Osteoblast (primary cell): Measurements from ENCODE around the gene IGF1R. TPM values are rescaled to one million over a fixed set of nuclear protein-coding genes. Genes with fewer than 3 reads are reported as not detected.
A peak's percentile ranks its signal among the peaks of the same experiment; 100 is the strongest.

Experiments used
- DNase-seq: peaks from one replicate; pipeline ENCODE4 v3.0.0; 2011; ENCODE audit warnings: low spot score, mixed read lengths; ENCODE audit not compliant: insufficient read length; ENCODE audit errors: missing footprints
- H2AFZ ChIP-seq: 2 replicates; pipeline ENCODE4 v1.6.0; 2011; ENCODE audit warnings: mild to moderate bottlenecking, low read length
- H3K27ac ChIP-seq: 2 replicates; pipeline ENCODE4 v1.5.1; 2011; ENCODE audit warnings: mild to moderate bottlenecking, low read depth, low read length, moderate library complexity
- H3K27me3 ChIP-seq: 2 replicates; pipeline ENCODE4 v1.6.0; 2012; ENCODE audit warnings: mild to moderate bottlenecking, control low read depth, inconsistent platforms, low read length, moderate library complexity; ENCODE audit not compliant: insufficient read depth
- H3K36me3 ChIP-seq: 2 replicates; pipeline ENCODE4 v1.5.1; 2011; ENCODE audit warnings: mild to moderate bottlenecking, low read length, control low read depth, moderate library complexity; ENCODE audit not compliant: insufficient read depth
- H3K4me1 ChIP-seq: 2 replicates; pipeline ENCODE4 v1.5.1; 2011; ENCODE audit warnings: mild to moderate bottlenecking, low read length, control low read depth, moderate library complexity; ENCODE audit not compliant: insufficient read depth
- H3K4me2 ChIP-seq: 2 replicates; pipeline ENCODE4 v1.6.0; 2011; ENCODE audit warnings: mild to moderate bottlenecking, low read length; ENCODE audit not compliant: insufficient read depth
- H3K4me3 ChIP-seq: fragments of 200-600 bp; sonication (generic); 3 replicates; pipeline ENCODE4 v1.5.1; 2012; ENCODE audit warnings: mild to moderate bottlenecking, low read length, inconsistent platforms; ENCODE audit not compliant: insufficient read depth
- H3K79me2 ChIP-seq: 2 replicates; pipeline ENCODE4 v1.6.0; 2012; ENCODE audit warnings: mild to moderate bottlenecking, low read length, control low read depth, inconsistent platforms; ENCODE audit not compliant: insufficient read depth
- H3K9me3 ChIP-seq: 2 replicates; pipeline ENCODE4 v1.5.1; 2011; ENCODE audit warnings: low read depth, low read length, control low read depth
- H4K20me1 ChIP-seq: 2 replicates; pipeline ENCODE4 v1.6.0; 2012; ENCODE audit warnings: mild to moderate bottlenecking, low read length, control low read depth; ENCODE audit not compliant: insufficient read depth
- total RNA-seq: library from RNA; depleted of rRNA; stranded (reverse); fragments of >200 nt; gene quantifications from 2 replicates; pipeline ENCODE4 v1.2.3, GENCODE V29; 2012
- TF ChIP-seq, protein P1 (sequence below): IDR thresholded peaks from 2 replicates; pipeline ENCODE4 v1.5.1; 2011; ENCODE audit warnings: mild to moderate bottlenecking, low read depth, low read length, moderate library complexity; ENCODE audit errors: extremely low read depth

IGF1R gene
- total RNA-seq, 1 donor, result 18.8 TPM

DNA sequence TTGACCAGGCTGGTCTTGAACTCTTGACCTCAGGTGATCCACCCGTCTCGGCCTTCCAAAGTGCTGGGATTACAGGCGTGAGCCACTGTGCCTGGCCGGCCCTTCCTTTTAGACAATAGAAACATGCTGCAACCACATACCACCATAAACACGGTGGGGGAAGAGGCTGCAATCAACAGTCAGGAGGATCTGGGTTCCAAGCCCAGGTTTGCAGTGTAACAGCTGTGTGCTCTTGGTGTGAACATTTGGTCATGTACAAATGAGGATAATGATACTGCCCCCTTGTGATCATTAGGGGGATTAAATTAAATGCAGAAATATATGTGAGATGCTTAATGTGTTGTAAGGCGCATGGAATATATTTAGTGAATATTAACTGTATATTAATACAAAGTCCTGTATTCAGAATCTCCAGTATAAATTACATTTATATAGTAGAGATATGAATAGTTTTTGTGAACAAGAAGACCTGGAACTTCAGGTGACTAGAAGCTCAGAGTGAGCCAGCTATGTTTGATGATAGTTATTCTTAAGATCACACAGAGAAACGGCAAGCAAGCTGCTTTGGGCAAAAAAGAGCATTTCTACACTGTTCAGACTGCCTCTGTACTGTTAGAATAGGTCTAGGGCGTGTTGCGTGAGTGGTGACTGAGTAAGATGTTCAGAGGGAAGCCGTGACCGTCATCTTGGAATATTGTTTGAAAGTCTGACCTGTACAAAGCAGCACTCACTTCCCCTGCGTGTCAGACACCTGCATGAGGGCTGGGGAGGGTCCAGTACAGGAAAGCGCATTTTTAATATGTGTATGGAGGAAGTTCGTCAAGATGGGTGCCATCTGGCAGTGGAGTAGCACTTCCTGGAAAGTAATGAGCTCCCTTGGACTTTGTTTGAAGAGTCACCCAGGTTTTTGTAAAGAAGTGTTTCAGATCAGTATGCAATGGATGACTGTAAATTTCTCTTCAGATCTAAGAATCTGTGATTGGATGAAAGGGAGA lies 233.5 kb downstream of the IGF1R start:
- no peaks in the 10 kb centered on the region for H3K27me3 ChIP-seq
- H4K20me1 ChIP-seq, result no peaks in the 10 kb centered on the region
- no peak overlapping the region for H3K4me2 ChIP-seq
- H2AFZ ChIP-seq, result no peak overlapping the region
- no peak overlapping the region for H3K4me3 ChIP-seq
- H3K79me2 ChIP-seq, result peaks cover 65% of the 10 kb centered on the region
- TF ChIP-seq, protein P1, sequence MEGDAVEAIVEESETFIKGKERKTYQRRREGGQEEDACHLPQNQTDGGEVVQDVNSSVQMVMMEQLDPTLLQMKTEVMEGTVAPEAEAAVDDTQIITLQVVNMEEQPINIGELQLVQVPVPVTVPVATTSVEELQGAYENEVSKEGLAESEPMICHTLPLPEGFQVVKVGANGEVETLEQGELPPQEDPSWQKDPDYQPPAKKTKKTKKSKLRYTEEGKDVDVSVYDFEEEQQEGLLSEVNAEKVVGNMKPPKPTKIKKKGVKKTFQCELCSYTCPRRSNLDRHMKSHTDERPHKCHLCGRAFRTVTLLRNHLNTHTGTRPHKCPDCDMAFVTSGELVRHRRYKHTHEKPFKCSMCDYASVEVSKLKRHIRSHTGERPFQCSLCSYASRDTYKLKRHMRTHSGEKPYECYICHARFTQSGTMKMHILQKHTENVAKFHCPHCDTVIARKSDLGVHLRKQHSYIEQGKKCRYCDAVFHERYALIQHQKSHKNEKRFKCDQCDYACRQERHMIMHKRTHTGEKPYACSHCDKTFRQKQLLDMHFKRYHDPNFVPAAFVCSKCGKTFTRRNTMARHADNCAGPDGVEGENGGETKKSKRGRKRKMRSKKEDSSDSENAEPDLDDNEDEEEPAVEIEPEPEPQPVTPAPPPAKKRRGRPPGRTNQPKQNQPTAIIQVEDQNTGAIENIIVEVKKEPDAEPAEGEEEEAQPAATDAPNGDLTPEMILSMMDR, result peak; percentile 65
- H3K9me3 ChIP-seq, result no peaks in the 10 kb centered on the region
- DNase-seq, result no peak
- peaks cover 17% of the 10 kb centered on the region for H3K4me1 ChIP-seq
- no peak overlapping the region for H3K27ac ChIP-seq
- H3K36me3 ChIP-seq, result no peaks in the 10 kb centered on the region

DNA sequence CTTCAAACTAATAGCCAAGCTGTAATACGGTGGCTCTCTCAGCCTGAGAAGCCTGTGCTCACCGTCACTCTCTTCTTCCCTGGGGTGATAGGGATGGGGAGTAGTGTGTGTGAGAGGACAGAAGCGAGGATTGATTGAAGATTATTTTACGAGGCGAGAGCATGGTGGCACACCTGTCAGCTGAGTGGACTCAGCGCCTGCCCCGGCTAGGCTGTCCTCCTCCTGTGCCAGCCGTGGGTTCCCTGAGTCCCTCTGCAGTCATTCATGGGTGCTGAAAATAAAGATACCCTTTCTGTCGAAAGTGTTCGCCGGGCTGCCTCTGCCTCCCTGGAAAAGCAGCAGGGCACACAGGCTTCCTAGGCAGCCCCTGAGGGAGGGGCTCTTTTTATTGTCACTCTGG lies 235.1 kb downstream of the IGF1R start:
- no peaks in the 10 kb centered on the region for H4K20me1 ChIP-seq
- H3K27ac ChIP-seq, result no peak overlapping the region
- peaks cover under 1% of the 10 kb centered on the region for H3K4me1 ChIP-seq
- no peaks in the 10 kb centered on the region for H3K36me3 ChIP-seq
- H3K9me3 ChIP-seq, result no peaks in the 10 kb centered on the region
- H3K4me3 ChIP-seq, result no peak overlapping the region
- H3K4me2 ChIP-seq, result no peak overlapping the region
- TF ChIP-seq, protein P1, result no peak
- H3K27me3 ChIP-seq, result no peaks in the 10 kb centered on the region
- H2AFZ ChIP-seq, result no peak overlapping the region
- H3K79me2 ChIP-seq, result peaks cover 72% of the 10 kb centered on the region
- DNase-seq, result no peak

DNA sequence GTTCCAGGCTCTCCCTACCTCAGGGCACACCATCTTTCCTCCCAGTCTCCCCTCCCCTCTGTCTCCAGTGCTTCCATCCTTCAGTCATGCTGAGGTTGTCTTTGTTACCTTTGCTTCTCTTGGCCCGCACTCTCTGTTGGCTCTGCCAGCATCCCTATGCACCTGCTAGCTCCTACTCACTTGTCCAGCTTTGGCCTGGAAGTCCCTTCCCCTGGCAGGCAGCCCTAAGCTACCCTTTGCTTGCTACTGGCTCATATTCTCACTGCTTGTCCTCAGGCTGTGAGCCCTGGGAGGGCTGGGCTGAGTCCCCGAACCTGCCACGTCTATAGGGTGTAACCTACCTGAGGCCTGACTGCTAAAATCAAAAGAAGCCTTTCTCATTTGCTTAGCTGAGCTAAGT lies 236.6 kb downstream of the IGF1R start:
- Histone ChIP-seq H4K20me1 (no peaks in the 10 kb centered on the region), H2AFZ (no peak overlapping the region), H3K27ac (no peak overlapping the region), H3K36me3 (no peaks in the 10 kb centered on the region), H3K27me3 (no peaks in the 10 kb centered on the region), H3K9me3 (no peaks in the 10 kb centered on the region), H3K79me2 (peaks cover 75% of the 10 kb centered on the region), H3K4me2 (no peak overlapping the region), H3K4me3 (no peak overlapping the region), H3K4me1 (peaks cover 15% of the 10 kb centered on the region)
- no peak for DNase-seq
- TF ChIP-seq, protein P1, result no peak

DNA sequence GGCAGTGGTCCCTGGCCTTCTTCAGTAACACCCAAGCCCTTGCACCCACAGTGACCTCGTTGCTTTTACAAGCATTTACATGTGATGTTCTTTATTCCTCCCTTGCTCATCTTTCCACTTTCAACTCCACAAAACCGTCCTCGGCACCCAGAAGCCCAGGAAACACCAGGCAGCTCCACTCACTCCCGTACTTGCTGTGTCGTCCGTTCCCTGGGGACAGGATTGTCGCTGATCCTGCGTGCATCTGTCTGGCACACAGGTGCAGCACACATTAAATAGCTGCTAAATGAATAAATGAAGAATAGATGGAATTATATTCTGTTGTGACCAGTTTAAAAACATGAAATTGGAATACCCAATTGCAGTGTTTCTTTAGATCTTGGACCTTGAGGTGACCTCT lies 239.6 kb downstream of the IGF1R start:
- H3K4me1 ChIP-seq, result peaks cover 27% of the 10 kb centered on the region
- H4K20me1 ChIP-seq, result no peaks in the 10 kb centered on the region
- no peak overlapping the region for H3K27ac ChIP-seq
- no peaks in the 10 kb centered on the region for H3K9me3 ChIP-seq
- H2AFZ ChIP-seq, result no peak overlapping the region
- H3K27me3 ChIP-seq, result no peaks in the 10 kb centered on the region
- TF ChIP-seq, protein P1, result no peak
- H3K4me2 ChIP-seq, result no peak overlapping the region
- H3K4me3 ChIP-seq, result no peak overlapping the region
- H3K79me2 ChIP-seq, result peaks cover 57% of the 10 kb centered on the region
- H3K36me3 ChIP-seq, result peaks cover 7% of the 10 kb centered on the region
- DNase-seq, result no peak
